GM21526 (cell line): ENCODE results near the gene UTF1.
"Not testable (repeated sequence)": the region's sequence is repeated elsewhere in the genome, so short reads cannot be mapped to it uniquely, and the experiment has no call there.

Source experiments
- ATAC-seq: cut with Tn5 transposase; IDR thresholded peaks from one replicate; pipeline ENCODE4 v1.9.1; 2021; ENCODE audit warnings: moderate library complexity; ENCODE audit not compliant: unreplicated experiment, low FRiP score

The UTF1 gene

DNA sequence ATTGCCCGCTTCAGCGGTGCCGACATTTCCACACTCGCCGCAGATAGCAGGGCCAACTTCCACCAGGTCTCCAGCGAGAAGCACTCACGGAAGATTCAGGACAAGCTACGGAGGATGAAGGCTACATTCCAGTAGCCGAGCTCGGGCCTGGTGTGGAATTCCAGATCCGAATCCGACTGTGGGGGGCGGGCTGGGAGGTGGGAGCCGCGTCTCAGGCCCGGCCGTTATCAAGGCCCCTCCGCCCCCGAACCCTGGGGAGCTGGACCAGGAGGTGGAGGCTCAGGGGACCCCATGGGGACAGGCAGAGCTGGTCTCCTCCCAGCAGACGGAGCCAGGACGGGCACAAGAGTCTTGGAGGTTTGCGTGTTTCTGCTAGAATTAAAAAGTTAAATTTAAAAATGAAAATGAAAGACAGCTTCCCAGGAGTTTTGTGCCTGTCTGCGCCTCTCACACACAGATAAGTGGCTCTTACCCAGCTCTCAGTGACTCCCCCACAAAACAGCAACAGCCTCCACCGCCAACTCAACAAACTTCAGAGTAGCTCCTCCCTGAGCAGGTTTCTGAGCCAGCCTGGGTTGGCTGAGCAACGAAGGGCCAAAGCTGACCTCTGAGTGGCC is 5.2 kb upstream of the UTF1 start:
- ATAC-seq: no peak

DNA sequence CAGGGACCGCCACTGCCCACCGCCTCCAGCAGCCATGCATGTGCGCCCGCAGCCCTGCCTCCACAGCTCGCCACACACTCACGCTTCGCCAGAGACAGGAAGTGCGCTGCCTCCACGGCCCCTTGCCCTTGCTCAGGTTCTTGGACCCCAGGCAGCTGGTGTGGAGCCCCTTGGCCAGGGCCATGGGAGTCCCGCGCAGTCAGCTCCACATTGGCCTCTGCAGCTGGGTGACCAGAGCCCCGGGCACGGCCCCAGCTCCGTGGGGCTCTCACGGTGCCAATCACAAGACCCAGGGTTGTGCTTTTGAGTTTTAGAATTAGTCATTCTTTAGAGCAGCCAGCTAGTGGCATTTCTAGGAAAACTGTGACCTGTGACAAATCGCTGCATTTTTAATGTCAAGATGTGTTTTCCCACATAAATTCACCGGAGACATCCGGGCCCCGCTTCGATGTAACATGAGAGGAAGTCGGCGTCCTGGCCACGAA is 4.3 kb upstream of the UTF1 start:
- ATAC-seq: no peak

DNA sequence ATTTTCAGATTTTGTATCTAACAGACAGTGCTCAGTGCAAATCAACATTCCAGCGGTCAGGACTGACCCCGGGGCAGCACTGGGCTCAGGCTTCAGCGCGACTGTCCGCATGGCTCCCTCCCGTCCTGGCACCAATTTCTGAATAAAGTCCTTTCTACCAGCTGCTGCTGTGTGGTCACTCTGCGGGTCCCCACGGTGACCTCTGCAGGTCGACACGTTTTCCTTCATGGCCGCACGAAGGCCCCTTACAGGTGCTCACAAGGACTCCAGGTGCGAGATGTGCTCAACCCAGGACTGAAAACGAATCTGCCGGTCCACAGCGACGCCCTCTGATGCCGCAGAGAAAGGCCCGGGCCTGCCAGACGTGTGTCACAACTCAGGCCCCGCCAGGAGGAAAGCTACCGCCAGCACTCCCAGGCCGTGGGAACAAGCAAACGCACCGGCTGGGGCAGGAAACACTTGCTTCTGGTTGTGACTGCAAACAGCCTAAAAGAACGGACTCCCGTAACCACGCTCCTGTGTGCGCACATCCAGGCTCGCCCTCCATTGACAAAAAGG is 3.7 kb upstream of the UTF1 start:
- ATAC-seq: no peak

DNA sequence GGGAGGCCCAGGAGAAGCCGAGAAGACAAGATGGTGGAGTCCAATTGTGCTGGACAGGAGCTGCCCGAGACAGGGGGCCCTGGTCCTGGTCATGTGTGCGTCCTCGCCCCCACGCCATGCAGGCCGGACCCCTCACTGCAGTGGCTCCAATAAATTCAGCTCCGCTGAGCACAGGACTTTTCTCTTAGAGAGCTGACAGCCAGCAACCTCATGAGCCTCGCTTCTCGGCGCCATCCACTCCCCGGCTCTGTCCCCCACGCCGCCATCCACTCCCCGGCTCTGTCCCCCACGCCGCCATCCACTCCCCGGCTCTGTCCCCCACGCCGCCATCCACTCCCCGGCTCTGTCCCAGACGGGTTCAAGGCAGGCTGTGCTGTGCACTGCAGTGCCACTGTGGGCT is 2.8 kb upstream of the UTF1 start:
- ATAC-seq: no peak

DNA sequence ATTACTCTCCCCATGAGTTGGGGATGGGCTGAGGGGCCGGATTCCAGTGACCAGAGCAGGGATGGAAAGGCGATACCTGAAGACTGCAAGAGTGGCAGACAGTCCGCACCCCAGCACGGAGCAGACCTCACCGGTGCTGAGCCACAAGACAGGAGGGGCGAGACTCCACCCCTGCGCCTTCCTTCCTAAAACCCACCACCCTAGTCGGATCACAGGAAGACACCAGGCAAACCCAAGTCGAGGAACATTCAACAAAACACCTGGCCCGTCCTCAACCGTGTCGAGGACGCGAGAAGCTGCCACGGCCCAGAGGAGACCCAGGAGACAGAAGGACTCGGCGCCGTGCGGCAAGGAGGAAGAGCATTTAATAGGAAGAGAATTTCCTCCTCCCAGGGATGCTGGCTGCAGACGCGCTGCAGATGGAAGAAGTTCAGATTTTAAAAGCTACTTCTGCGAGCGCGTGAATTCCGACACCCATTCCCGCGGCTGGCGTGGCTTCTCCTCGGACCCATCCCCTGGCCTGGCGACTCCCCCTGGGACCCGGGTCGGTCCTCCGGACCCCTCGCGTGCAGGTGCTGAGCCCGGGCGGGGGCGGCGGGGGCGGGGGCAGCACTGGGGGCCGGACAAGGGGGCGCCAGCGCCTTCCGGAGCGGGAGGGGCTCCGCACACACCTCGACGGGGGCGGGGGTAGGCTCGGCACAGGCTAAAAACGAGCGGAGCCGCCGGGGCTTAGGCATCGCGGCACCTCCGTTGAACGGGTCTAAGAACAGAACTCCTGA is 563 bp upstream of the UTF1 start:
- no peak for ATAC-seq

DNA sequence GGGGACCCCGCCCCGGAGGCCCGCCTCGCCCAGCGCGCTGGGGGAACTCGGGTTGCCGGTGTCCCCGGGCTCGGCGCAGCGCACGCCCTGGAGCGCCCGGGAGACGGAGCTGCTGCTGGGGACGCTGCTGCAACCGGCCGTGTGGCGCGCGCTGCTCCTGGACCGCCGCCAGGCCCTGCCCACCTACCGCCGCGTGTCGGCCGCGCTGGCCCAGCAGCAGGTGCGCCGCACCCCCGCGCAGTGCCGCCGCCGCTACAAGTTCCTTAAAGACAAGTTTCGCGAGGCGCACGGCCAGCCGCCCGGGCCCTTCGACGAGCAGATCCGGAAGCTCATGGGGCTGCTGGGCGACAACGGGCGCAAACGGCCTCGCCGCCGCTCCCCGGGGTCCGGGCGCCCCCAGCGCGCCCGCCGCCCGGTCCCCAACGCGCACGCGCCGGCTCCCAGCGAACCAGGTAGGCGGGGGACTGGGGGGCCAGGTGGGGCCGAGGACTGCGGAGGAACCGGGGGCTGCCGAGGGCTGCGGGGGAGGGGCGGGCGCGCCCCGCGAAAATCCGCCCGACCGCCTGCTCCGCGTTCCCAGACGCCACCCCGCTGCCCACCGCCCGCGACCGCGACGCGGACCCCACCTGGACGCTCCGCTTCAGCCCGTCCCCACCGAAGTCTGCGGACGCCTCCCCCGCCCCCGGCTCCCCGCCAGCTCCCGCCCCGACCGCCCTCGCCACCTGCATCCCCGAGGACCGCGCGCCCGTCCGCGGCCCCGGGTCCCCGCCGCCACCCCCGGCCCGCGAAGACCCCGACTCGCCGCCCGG is 574 bp downstream of the UTF1 start:
- ATAC-seq: no peak

DNA sequence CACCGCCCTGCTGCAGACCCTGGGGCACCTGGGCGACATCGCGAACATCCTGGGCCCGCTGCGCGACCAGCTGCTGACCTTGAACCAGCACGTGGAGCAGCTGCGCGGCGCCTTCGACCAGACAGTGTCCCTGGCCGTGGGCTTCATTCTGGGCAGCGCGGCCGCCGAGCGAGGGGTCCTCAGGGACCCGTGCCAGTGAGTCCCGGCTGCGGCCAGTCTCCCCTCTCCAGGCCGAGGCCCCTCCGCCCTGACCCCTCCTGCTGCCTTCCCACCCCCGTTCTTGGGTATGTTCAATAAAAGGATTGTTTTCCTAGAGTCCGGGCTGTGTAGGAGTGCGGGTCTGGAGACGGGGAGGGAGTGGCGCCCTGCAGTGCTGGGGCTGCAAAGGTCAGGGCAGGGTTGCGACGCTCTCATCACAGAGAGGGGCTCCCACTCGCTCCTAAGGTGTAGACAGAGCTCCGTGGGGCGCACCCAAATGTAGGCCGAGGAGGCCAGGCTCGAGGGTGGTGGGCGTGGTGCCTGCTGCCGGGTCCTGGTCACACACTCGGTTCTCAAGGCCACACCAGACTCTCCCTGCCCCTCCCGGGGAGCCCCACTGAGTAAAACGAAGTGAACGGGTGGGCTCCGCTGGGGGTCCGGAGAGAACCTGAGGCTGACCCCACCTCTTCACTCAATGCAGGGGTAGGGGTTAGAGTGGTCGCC is 1.4 kb downstream of the UTF1 start:
- no peak for ATAC-seq

DNA sequence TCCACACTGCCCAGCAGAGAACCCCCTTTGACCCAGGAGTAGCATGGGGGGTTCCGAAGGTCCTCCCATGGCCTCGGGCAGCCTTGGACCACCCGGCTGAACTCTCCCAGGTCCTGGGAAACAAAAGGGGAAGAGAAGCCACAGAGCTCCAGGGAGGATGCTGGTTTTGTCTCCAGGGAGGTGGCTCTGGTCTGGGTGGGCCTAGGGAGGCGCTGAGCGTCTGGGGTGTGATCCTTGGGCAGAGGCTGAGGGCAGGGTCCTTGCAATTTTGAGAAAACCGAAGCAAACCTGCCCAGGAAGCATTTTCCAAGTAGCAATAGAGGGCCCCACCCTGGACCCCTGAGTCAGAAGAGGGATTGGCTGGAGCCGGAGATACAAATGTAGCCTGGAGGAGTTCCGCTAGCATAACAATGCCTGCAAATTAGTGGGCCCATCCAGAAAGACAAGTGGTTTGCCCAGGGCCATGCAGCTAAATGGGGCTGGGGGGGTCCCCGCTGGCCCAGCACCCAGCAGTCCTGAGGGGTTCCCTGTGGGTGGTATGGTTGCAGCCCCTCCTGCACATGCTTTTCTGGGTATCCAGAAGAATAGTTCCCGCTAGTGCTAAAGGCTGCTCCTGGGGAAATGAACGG is 2.0 kb downstream of the UTF1 start:
- no peak for ATAC-seq

DNA sequence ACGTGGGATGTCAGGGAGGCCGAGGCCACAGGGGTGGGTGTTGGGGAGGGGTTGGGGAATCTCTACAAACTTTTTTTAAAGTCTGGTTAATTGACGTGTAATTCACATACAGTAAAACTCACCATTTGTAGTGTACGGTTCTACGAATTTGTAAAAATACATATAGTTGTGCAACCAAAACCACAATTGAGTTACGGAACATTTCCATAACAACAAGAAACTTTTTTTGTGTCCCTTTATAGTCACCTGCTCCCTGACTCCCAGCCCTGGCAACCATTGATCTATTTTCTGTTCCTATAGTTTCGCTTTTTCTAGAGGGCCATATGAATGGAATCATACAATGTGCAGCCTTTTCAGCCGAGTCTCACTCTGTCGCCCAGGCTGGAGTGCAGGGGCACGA is 4.8 kb downstream of the UTF1 start:
- not testable (repeated sequence) for ATAC-seq

DNA sequence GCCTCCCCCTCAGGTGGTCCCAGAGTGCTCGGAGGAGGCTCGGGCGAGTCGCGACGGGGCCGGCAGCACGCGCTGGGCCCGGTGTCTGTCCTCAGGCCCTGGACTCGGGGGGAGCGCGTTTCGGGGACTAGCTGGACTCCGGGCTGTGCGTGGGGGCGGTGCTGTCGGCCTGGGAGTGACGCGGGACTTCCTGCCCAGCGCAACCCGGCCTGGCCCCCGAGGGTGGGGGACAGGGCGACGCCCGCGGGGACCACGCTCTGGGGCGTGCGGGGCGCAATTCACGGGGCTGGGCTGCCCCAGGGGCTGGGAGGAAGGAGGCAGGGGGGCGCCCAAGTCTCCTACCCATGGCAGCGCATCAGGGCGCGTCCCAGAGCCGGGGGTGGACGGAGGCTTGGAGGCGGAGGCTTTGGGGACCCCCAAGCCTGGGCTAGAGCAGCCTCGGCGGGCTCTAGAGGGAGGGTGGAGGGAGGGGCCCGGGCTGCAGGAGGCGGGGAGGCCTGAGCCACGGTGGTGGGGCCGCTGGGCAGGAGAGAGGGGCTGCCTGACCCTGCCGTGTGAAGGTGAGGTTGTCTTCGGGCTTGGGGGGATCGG is 5.3 kb downstream of the UTF1 start:
- no peak for ATAC-seq

DNA sequence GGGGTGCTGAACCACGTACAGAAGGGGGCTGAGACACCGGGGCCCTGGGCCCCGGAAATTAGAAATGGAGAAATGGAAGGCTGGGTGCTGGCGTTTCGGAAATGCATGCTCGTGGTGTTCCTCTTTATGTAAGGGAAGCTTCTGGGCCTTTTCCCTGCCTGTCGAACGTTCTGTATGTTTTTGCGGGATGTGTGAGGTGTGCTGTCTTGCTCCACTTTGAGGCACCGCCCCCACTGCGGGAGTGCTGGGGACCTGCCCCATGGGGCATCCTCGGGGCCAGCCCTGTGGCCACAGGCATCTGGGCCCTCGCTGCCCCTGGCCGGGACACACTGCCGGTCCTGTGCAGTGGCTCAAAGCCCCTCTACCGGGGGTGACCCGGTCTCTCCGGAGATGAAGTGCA is 5.9 kb downstream of the UTF1 start:
- ATAC-seq: no peak

DNA sequence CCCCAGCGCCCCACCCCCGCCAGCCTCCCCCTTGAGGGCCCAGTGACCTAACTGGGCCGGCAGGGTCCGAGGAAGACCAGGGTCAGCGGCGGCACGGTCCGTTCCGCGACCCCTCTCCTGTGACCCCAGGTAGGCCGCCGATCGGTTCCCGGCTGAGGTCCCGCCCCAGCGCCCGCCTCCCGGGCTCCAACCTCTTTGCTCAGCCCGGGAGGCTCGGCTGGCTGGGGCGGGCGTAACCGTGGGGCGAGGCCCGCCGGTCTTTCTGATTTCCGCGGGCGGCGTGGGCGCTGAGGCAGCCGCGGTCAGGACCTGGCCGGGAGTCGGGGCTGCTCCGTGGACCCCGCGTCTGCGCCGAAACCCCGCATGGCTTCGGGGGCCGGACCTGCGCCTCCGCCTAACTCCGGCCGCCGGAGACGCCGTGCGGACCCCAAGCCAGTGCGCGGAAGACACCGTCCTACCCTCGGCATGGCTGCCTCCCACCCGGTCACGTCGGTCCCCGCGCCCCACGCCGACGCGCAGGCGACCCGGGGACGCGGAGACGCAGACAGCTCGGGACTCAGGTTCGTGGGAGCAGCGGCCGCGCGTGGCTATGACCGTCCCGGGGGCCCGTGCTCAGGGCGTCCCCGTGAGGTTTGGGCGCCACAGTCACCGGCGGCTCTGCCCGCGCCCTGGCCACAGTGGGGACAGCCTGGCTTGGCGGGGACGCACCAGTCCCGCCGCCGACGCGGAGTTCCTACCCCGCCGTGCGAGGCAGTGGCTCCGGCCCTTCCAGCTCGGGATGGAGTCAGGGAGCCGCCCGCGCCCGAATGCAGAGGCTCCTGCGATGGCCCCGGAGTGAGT is 6.6 kb downstream of the UTF1 start:
- no peak for ATAC-seq

DNA sequence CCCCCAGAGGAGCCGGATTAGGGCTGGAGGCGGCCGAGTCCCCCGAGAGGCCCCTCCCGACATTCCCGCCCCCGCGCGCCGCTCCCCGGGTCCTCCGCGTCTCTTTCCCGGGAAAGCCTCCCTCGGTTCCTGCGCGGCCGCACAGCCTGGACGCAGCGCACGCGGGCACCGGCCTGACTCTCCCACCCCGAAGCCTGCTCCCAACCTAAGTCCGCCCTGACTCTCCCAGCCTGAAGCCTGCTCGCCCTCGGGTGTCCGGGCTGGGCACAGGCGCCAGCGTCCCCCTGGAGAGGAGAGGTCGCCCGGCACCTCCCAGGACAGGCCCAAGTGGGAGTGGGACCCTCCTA is 7.2 kb downstream of the UTF1 start:
- ATAC-seq: no peak

DNA sequence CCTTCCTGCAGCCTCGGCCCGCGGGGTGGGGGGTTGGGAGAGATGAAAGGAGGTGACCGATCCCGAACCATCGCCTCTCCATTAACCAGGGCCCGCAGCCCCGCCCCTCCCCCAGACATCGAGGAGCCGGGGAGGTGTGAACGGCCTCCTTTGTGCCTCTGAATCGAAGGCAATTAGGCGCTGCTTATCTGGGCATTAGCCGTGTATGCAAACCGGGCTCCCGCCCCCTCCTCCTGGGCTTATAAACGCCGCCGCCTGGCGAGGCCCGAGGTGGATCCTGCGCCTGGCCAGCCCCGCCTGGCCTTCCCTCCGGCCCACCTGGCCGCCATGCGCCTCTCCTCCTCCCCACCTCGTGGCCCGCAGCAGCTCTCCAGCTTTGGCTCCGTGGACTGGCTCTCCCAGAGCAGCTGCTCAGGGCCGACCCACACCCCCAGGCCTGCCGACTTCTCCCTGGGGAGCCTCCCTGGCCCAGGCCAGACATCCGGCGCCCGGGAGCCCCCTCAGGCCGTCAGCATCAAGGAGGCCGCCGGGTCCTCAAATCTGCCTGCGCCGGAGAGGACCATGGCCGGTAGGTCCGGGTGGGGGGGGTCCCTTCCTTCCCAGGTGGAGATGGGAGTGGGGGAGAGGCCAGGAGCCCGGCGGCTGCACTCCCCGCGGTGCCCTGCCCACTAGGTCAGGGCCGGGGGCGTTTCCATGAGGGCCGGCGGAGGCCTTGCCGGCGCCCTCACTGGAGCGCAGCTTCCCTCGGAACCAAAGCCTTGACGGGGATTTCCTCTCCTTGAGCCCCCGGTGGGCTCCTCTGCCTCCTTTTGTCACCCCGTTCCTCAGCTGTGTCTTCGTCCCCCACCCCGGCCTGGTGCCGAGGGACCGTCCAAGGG is 7.8 kb downstream of the UTF1 start, which contains the start of gene VENTX:
TSS of gene VENTX (plus strand) at position 268 of the 878 bp plus-strand sequence. CDS start at position 328, 60 bp downstream.
- ATAC-seq: no peak

DNA sequence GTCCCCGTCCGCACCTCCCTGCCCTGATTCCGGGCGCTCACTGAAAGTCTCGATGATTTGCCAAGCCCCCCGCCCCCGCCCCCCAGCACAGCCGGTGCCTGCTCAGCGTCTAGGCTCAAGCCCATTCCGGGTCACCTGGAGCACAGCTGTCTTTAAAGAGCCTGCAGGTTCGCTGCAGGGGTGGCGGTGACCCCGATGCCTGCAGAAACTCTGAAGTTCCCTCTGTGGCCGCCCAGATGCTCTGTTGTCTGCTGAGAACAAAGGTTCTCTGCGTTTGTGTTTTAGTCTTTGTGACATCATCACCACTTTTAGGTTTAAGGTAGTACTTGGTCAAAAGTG is 8.4 kb downstream of the UTF1 start:
- ATAC-seq: no peak

DNA sequence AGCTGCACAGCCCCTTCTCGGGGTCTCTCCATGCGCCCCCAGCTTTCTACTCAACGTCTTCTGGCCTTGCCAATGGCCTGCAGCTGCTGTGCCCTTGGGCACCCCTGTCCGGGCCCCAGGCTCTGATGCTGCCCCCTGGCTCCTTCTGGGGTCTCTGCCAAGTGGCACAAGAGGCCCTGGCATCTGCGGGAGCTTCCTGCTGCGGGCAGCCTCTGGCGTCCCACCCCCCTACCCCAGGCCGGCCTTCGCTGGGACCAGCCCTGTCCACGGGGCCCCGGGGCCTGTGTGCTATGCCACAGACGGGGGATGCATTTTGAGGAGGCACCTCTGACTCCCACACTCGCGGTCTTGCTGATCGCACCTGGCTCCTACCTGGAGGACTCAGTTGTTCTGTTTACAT is 10.0 kb downstream of the UTF1 start:
- ATAC-seq: no peak

DNA sequence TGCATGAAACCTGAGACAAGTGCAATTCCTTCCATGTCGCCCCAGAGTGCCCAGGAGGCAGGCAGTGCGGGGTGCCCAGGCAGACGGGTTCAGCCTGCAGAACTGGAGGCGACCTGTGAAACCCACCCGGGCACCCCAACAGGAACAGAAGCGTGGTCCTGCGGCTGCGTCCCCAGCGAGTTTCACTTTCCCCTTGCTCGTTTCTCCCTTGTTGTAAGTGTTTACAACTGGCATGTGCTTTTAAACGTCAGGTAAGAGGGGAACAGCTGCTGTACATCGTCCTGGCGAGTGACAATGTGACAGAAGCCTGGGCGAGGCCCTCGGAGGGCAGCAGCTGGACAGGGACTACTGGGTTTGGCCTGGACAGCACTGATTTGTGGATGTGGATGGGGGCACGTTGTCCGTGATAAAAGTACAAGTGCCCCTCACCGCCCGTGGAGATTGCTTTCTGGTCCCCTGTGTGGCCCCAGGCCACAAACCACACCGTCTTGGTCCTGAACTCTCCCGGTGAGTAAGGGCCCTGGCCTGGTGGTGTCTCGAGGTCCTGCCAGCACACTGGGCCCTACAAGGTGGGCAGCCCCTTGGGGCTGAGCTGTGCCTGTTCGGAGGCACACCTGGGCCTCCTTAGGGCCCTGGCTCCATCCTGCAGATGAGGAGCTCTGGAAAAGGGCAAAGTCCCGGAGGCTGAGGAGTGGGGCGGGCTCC is 11.6 kb downstream of the UTF1 start:
- no peak for ATAC-seq
